Trophoblast cell (in vitro differentiated cells and primary cell): ENCODE results near the gene MYO7A.

ENCODE experiments used
- DNase-seq, 2 donors: peaks; one replicate each; pipeline ENCODE4 v3.0.0-alpha.2; 2016
- H2AFZ ChIP-seq: 2 replicates; pipeline ENCODE4 v1.6.1; 2013; ENCODE audit warnings: low read length, moderate library complexity, mild to moderate bottlenecking; ENCODE audit not compliant: insufficient read depth, poor library complexity
- H2AK5ac ChIP-seq: 2 replicates; pipeline ENCODE4 v1.6.1; 2013; ENCODE audit warnings: mild to moderate bottlenecking, low read length
- H2BK120ac ChIP-seq: 2 replicates; pipeline ENCODE4 v1.6.1; 2013; ENCODE audit warnings: low read length, mild to moderate bottlenecking, moderate library complexity; ENCODE audit not compliant: insufficient read depth, poor library complexity
- H2BK12ac ChIP-seq: 2 replicates; pipeline ENCODE4 v1.6.1; 2013; ENCODE audit warnings: mild to moderate bottlenecking, low read length, moderate library complexity
- H2BK5ac ChIP-seq: 2 replicates; pipeline ENCODE4 v1.6.1; 2013; ENCODE audit warnings: low read length, low read depth, moderate library complexity, mild to moderate bottlenecking; ENCODE audit not compliant: poor library complexity
- H3K14ac ChIP-seq: 2 replicates; pipeline ENCODE4 v1.6.1; 2013; ENCODE audit warnings: mild to moderate bottlenecking, low read length
- H3K18ac ChIP-seq: 2 replicates; pipeline ENCODE4 v1.6.1; 2013; ENCODE audit warnings: mild to moderate bottlenecking, low read length
- H3K23ac ChIP-seq: 2 replicates; pipeline ENCODE4 v1.6.1; 2013; ENCODE audit warnings: low read length
- H3K27ac ChIP-seq: 2 replicates; pipeline ENCODE4 v1.5.1; 2013; ENCODE audit warnings: low read depth, mild to moderate bottlenecking, inconsistent platforms, low read length, moderate library complexity
- H3K27me3 ChIP-seq: 2 replicates; pipeline ENCODE4 v1.6.1; 2013; ENCODE audit warnings: inconsistent platforms, mild to moderate bottlenecking, low read length, moderate library complexity; ENCODE audit not compliant: insufficient read depth
- H3K36me3 ChIP-seq, 2 experiments: 1 replicate in 1 of 2; 2 replicates in 1 of 2; pipeline ENCODE4 v1.6.1; 2013; ENCODE audit warnings: low read length in 2 of 2, mild to moderate bottlenecking in 2 of 2, moderate library complexity in 1 of 2; ENCODE audit not compliant: insufficient read depth in 2 of 2, control insufficient read depth in 1 of 2
- H3K4ac ChIP-seq: 2 replicates; pipeline ENCODE4 v1.6.1; 2013; ENCODE audit warnings: low read depth, mild to moderate bottlenecking, low read length, moderate library complexity
- H3K4me1 ChIP-seq, 2 experiments: 1 replicate in 1 of 2; 2 replicates in 1 of 2; pipeline ENCODE4 v1.6.1; 2013; ENCODE audit warnings: low read length in 2 of 2, mild to moderate bottlenecking in 2 of 2, moderate library complexity in 1 of 2; ENCODE audit not compliant: insufficient read depth in 2 of 2, control insufficient read depth in 1 of 2
- H3K4me2 ChIP-seq: 2 replicates; pipeline ENCODE4 v1.6.1; 2013; ENCODE audit warnings: inconsistent platforms, mild to moderate bottlenecking, low read length, moderate library complexity
- H3K4me3 ChIP-seq: 2 replicates; pipeline ENCODE4 v1.5.1; 2013; ENCODE audit warnings: mild to moderate bottlenecking, low read depth, low read length, inconsistent platforms
- H3K79me1 ChIP-seq: one replicate; pipeline ENCODE4 v1.6.1; 2013; ENCODE audit warnings: low read length
- H3K79me2 ChIP-seq: 2 replicates; pipeline ENCODE4 v1.6.1; 2013; ENCODE audit warnings: low read length, mild to moderate bottlenecking; ENCODE audit not compliant: control insufficient read depth, insufficient read depth, poor library complexity
- H3K9ac ChIP-seq: 2 replicates; pipeline ENCODE4 v1.6.1; 2013; ENCODE audit warnings: mild to moderate bottlenecking, low read length
- H3K9me3 ChIP-seq: 2 replicates; pipeline ENCODE4 v1.6.1; 2013; ENCODE audit warnings: low read depth, mild to moderate bottlenecking, control low read depth, inconsistent platforms, low read length; ENCODE audit not compliant: insufficient read depth
- H4K12ac ChIP-seq: 2 replicates; pipeline ENCODE4 v1.6.1; 2013; ENCODE audit warnings: low read depth, mild to moderate bottlenecking, low read length, moderate library complexity
- H4K8ac ChIP-seq: 2 replicates; pipeline ENCODE4 v1.6.1; 2013; ENCODE audit warnings: low read depth, mild to moderate bottlenecking, low read length, moderate library complexity
- H4K91ac ChIP-seq: one replicate; pipeline ENCODE4 v1.6.1; 2013; ENCODE audit warnings: low read depth, mild to moderate bottlenecking, low read length, moderate library complexity
- WGBS: extraction: QIAGEN DNeasy Blood & Tissue Kit; methylation state at CpG from one replicate; pipeline ENCODE4 v1.1.7; 2013; ENCODE audit warnings: missing lambda C conversion rate; ENCODE audit not compliant: insufficient read length, insufficient coverage; ENCODE audit errors: extremely low coverage; 5-methylcytosine and 5-hydroxymethylcytosine counted together

The MYO7A gene

DNA sequence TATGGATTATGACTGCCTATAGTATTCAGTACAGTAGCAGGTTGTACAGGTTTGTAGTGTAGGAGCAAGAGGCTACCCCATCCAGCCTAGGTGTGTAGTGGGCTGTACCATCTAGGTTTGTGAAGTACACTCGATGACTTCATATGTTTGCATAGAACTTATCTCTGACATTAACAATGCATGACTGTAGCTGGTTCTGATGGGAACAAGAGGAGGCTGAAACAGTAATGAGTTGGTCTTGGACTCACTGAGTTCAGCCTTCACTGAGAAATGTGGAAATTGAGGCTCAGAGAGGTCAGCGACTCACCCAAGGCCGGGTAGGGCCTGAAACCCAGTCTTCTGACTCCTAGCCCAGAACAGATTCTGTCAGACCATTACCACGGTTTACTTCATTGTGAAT is 13.0 kb downstream of the MYO7A start:
- Histone ChIP-seq H3K9me3 (peaks cover 4% of the 10 kb centered on the region), H3K4ac (no peak overlapping the region), H3K4me2 (no peak overlapping the region), H2AFZ (no peak overlapping the region), H3K18ac (no peak overlapping the region), H2BK5ac (no peak overlapping the region), H3K4me3 (no peak overlapping the region), H2AK5ac (no peak overlapping the region), H3K9ac (no peak overlapping the region), H3K4me1 (peaks cover 14 to 22% of the 10 kb centered on the region in 2 experiments), H3K27ac (no peak overlapping the region), H3K14ac (no peak overlapping the region), H2BK120ac (no peak overlapping the region), H3K79me1 (peaks cover 6% of the 10 kb centered on the region), H3K23ac (no peak overlapping the region), H3K79me2 (no peaks in the 10 kb centered on the region), H2BK12ac (no peak overlapping the region), H3K27me3 (no peaks in the 10 kb centered on the region), H4K91ac (no peak overlapping the region), H4K12ac (no peak overlapping the region), H3K36me3 (no peaks in the 10 kb centered on the region), H4K8ac (no peak overlapping the region)
- WGBS: no CpG with 5 or more reads among the region's 4 CpGs
- no peak for DNase-seq

DNA sequence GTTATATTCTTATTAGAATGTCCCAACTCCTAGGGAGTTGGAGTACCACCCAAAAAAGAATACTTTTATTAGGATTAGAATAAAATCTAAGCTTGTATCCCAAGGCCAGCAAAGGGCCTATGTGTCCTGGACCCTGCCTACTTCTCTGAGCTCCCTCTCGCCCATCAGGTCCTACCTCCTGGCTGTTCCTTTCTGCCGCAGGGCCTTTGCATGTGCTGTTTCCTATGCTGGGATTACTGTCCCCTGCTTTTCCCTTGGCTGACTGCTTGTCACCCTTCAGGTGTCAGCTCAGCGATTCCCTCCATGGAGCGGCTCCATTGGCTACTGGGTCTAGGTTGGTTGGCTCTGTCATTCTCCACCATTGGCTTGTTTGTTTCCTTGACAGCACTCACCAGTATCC is 13.4 kb downstream of the MYO7A start:
- Histone ChIP-seq H3K9me3 (peaks cover 4% of the 10 kb centered on the region), H3K79me1 (peaks cover 6% of the 10 kb centered on the region), H4K8ac (no peak overlapping the region), H3K36me3 (no peaks in the 10 kb centered on the region), H3K4me2 (no peak overlapping the region), H2BK12ac (no peak overlapping the region), H3K4ac (no peak overlapping the region), H4K91ac (peak overlapping the region; percentile 30), H2BK120ac (no peak overlapping the region), H3K4me3 (no peak overlapping the region), H3K27ac (no peak overlapping the region), H3K18ac (no peak overlapping the region), H2BK5ac (no peak overlapping the region), H3K9ac (no peak overlapping the region), H3K14ac (no peak overlapping the region), H4K12ac (no peak overlapping the region), H3K23ac (no peak overlapping the region), H2AFZ (no peak overlapping the region), H3K4me1 (peaks cover 14 to 22% of the 10 kb centered on the region in 2 experiments), H2AK5ac (no peak overlapping the region), H3K27me3 (no peaks in the 10 kb centered on the region), H3K79me2 (no peaks in the 10 kb centered on the region)
- DNase-seq: no peak
- WGBS: no CpG with 5 or more reads among the region's 4 CpGs

DNA sequence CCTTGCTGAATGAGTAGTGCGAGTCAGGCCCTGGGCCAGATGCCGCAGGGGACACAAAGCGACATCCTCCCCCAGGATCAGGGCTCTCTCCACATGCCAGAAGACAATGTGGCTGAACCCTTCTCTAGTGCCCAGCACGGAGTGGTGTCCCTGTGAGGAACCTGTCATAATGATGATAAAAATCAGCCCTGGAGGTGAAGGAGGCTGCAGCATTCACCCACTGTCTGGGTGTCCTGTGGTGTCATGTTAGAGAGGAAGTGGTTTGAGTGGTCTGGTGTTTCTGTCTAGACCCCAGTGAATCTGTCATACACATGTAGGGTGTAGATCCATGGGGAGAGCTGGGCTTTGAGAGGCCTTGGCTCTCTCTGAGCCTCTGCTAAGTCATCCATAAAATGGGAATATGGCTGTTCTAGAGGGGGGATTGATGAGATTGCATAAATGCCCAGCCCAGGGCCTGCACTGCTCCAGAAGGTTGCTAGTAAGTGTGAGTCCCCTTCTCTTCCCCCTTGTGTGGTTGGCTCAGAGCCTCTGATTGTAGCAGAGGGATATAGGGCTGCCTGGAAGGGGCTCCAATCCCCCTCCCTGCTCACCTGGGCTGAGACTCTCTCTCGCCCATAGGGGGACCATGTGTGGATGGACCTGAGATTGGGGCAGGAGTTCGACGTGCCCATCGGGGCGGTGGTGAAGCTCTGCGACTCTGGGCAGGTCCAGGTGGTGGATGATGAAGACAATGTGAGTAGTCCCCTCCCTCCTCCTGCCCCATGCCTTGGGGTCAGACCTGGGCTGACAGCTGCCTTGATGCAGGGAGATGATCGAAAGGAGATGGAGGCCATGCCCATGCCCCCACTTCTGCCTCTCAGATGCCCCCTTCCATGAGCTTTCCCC is 14.3 kb downstream of the MYO7A start:
- H2BK12ac ChIP-seq: peak overlapping the region; percentile 2
- no peak overlapping the region for H2AFZ ChIP-seq
- H3K27me3 ChIP-seq: no peaks in the 10 kb centered on the region
- H4K12ac ChIP-seq: no peak overlapping the region
- no peak overlapping the region for H3K14ac ChIP-seq
- no peak overlapping the region for H3K18ac ChIP-seq
- peak overlapping the region; percentile 36 for H4K91ac ChIP-seq
- H3K23ac ChIP-seq: no peak overlapping the region
- no peak overlapping the region for H3K27ac ChIP-seq
- H4K8ac ChIP-seq: no peak overlapping the region
- no CpG with 5 or more reads among the region's 11 CpGs for WGBS
- DNase-seq: peak in 1 of 2 donors; percentile 71
- H3K9ac ChIP-seq: no peak overlapping the region
- no peak overlapping the region for H3K4me3 ChIP-seq
- H2BK5ac ChIP-seq: no peak overlapping the region
- H3K4me2 ChIP-seq: no peak overlapping the region
- H3K9me3 ChIP-seq: peaks cover 4% of the 10 kb centered on the region
- H3K4ac ChIP-seq: no peak overlapping the region
- peaks cover 14 to 22% of the 10 kb centered on the region in 2 experiments for H3K4me1 ChIP-seq
- peak overlapping the region; percentile 4 for H2AK5ac ChIP-seq
- H2BK120ac ChIP-seq: no peak overlapping the region
- H3K36me3 ChIP-seq: no peaks in the 10 kb centered on the region
- no peaks in the 10 kb centered on the region for H3K79me2 ChIP-seq
- peaks cover 6% of the 10 kb centered on the region for H3K79me1 ChIP-seq

DNA sequence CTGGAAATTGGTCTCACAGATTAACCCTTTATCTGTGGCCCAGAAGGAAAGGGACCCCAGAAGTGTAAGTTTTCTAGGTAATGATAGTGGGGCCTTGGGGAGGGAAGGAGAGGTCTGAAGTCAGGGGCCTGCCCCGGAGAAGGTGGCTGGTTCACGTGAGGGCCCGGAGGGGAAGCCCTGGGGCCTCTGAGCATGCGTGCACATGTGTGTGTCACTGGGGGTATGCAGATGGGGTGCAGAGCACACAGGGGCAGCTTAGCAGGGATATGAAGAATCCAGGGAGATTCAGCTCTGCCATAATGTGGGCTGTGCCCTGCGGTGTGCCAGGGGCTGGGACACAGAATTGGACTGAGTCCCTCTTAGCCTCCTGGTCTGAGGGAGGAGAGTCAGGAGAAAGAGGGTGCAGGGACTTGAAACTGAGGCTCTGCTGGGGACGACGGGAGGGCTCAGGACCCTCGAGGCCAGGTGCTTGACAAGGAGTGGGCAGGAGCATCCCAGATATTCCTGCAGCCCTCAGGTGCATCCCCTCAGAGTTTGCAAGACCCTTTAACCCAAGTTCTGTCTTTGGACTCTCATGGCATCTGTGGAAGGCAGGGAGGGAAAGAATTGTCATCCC is 15.5 kb downstream of the MYO7A start:
- H2AK5ac ChIP-seq: no peak overlapping the region
- H3K9ac ChIP-seq: peak overlapping the region; percentile 18
- H3K14ac ChIP-seq: no peak overlapping the region
- H3K4me1 ChIP-seq: peaks cover 14 to 29% of the 10 kb centered on the region in 2 experiments
- H3K27me3 ChIP-seq: peaks cover 4% of the 10 kb centered on the region
- H3K27ac ChIP-seq: no peak overlapping the region
- H3K4me3 ChIP-seq: no peak overlapping the region
- H3K4me2 ChIP-seq: no peak overlapping the region
- no peak overlapping the region for H2BK120ac ChIP-seq
- H3K23ac ChIP-seq: no peak overlapping the region
- H3K4ac ChIP-seq: no peak overlapping the region
- no peak overlapping the region for H3K18ac ChIP-seq
- peaks cover 4% of the 10 kb centered on the region for H3K9me3 ChIP-seq
- H3K79me1 ChIP-seq: peaks cover 6% of the 10 kb centered on the region
- H2BK12ac ChIP-seq: no peak overlapping the region
- H3K36me3 ChIP-seq: no peaks in the 10 kb centered on the region
- no peak overlapping the region for H4K8ac ChIP-seq
- no CpG with 5 or more reads among the region's 8 CpGs for WGBS
- no peak overlapping the region for H4K91ac ChIP-seq
- no peaks in the 10 kb centered on the region for H3K79me2 ChIP-seq
- H2AFZ ChIP-seq: no peak overlapping the region
- H4K12ac ChIP-seq: no peak overlapping the region
- H2BK5ac ChIP-seq: no peak overlapping the region
- no peak for DNase-seq
